Measurements from ENCODE around the gene DNAI1. TPM values are rescaled to one million over a fixed set of nuclear protein-coding genes. Genes with fewer than 3 reads are reported as not detected.
"Not testable (repeated sequence)": the region's sequence is repeated elsewhere in the genome, so short reads cannot be mapped to it uniquely, and the experiment has no call there.

Gene DNAI1
- polyA plus RNA-seq, 2 of the 4 experiments (the other 2 are of a cell fraction): 0.27 to 0.40 TPM

- POLR2A ChIA-PET, FAIRE-seq, H3K4me2 ChIP-seq, H3K27ac ChIP-seq, ATAC-seq, H3K4me1 ChIP-seq, H3K4me3 ChIP-seq, H3K9me3 ChIP-seq: not testable (repeated sequence)
- DNase-seq (ENCODE audit: low read depth in 1 of 2, low spot score in 1 of 2): peak in 1 of 2 experiments; percentile 29
- CTCF ChIA-PET: interaction anchor here (0.6 to 15.6 kb wide), 19 partner anchors 14 to 196 kb away, joined by 3 to 152 read pairs (median 4); no protein-coding TSS in a partner anchor
- 96% methylated on average over 4 of the region's 4 CpGs for WGBS (ENCODE audit: missing lambda C conversion rate)
Measured at GRCh38 chr9:34438465-34438864, 20.1 kb upstream of the DNAI1 start.

DNA sequence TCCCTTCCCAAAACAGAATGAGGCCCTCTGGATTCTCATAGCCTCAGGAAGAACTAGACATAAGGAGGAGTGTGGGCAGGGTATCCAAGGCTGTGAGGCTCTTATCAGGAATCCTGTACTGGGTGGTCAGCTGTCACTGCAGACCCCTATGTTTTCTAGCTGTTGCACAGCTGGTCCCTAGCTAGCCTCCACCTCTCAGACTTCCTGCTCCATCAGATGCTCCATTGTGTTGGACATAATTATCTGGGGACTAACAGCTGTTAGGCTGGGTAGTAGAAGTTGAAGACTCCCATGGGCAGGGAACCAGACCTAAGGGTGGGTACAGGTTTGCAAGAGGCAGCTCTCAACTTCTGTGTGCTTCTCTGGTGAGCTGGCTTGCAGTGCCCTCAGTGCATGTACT, 18.6 kb upstream of the DNAI1 start:
- Histone ChIP-seq H3K4me2 (no peak overlapping the region), H3K4me1 (no peaks in the 10 kb centered on the region), H3K4me3 (no peak overlapping the region), H3K9me3 (no peaks in the 10 kb centered on the region), H3K27ac (no peak overlapping the region)
- TF ChIP-seq HOXB13 (CRISPR knock-in tag; IDR thresholded peaks at IDR 0.05; ENCODE audit: low read depth): no peak
- no peak for TF ChIP-seq MYC (IDR thresholded peaks at IDR 0.05; ENCODE audit: borderline replicate concordance, low read length)
- TF ChIP-seq CEBPB (IDR thresholded peaks at IDR 0.05): no peak
- no peak for TF ChIP-seq REST (IDR thresholded peaks at IDR 0.05)
- TF ChIP-seq SMC3 (IDR thresholded peaks at IDR 0.05): no peak
- no peak for TF ChIP-seq BCL3 (IDR thresholded peaks at IDR 0.05)
- no peak for TF ChIP-seq RAD21 (conservative IDR thresholded peaks at IDR 0.05 in 1 of 2, IDR thresholded peaks at IDR 0.05 in 1 of 2)
- TF ChIP-seq MAFK (IDR thresholded peaks at IDR 0.05; ENCODE audit: partially characterized antibody): no peak
- no peak for FAIRE-seq
- POLR2A ChIA-PET: no interaction called here
- CTCF ChIA-PET: interaction anchor here (0.8 to 15.6 kb wide), 9 partner anchors 13 to 194 kb away, joined by 3 to 152 read pairs (median 22); no protein-coding TSS in a partner anchor
- DNase-seq (ENCODE audit: low read depth in 1 of 2, low spot score in 1 of 2): no peak
- no peak for ATAC-seq

GRCh38 chr9:34442770-34443169, 15.8 kb upstream of the DNAI1 start:
- TF ChIP-seq HOXB5 (CRISPR knock-in tag; IDR thresholded peaks at IDR 0.05): no peak
- TF ChIP-seq RARB (CRISPR knock-in tag; IDR thresholded peaks at IDR 0.05): no peak
- TF ChIP-seq JUNB (IDR thresholded peaks at IDR 0.05): no peak
- TF ChIP-seq POLR2A (IDR thresholded peaks at IDR 0.05; ENCODE audit: low read length): no peak
- no peak for TF ChIP-seq EHMT2 (IDR thresholded peaks at IDR 0.05; ENCODE audit: low read depth)
- TF ChIP-seq RFX5 (IDR thresholded peaks at IDR 0.05): no peak
- no peak for TF ChIP-seq HMGXB4 (CRISPR knock-in tag; IDR thresholded peaks at IDR 0.05; ENCODE audit: borderline replicate concordance)
- TF ChIP-seq RCOR1 (IDR thresholded peaks at IDR 0.05; ENCODE audit: low read depth, low read length): no peak
- no peak for TF ChIP-seq JUN (IDR thresholded peaks at IDR 0.05)
- no peak for TF ChIP-seq KDM5A (IDR thresholded peaks at IDR 0.05)
- TF ChIP-seq CHD2 (IDR thresholded peaks at IDR 0.05; ENCODE audit: low read length, partially characterized antibody): no peak
- no peak for TF ChIP-seq POLR2AphosphoS2 (conservative IDR thresholded peaks at IDR 0.05; ENCODE audit: low read length)
- TF ChIP-seq CBX2 (IDR thresholded peaks at IDR 0.05; ENCODE audit: borderline replicate concordance, low read depth): no peak
- POLR2A ChIA-PET: no interaction called here
- no peaks in the 10 kb centered on the region for H3K4me1 ChIP-seq
- no peak for DNase-seq (ENCODE audit: low read depth in 1 of 2, low spot score in 1 of 2)
- H3K4me3 ChIP-seq: no peak overlapping the region
- CTCF ChIA-PET: interaction anchor here (0.5 to 5.6 kb wide), 7 partner anchors 17 to 187 kb away, joined by 3 to 39 read pairs (median 8); no protein-coding TSS in a partner anchor
- no peak overlapping the region for H3K4me2 ChIP-seq
- H3K9me3 ChIP-seq: no peaks in the 10 kb centered on the region
- WGBS (ENCODE audit: missing lambda C conversion rate): 86% methylated on average over 1 of the region's 1 CpG
- no peak for ATAC-seq
- FAIRE-seq: no peak
- no peak overlapping the region for H3K27ac ChIP-seq
